ENCODE results near the gene PRDM16. TPM values are rescaled to one million over a fixed set of nuclear protein-coding genes. Genes with fewer than 3 reads are reported as not detected.

Gene PRDM16
- total and polyA plus RNA-seq, 3 donors from 2014 or later: 2.1 to 5.6 (median 4.7) TPM

- 84% methylated on average over 8 of the region's 8 CpGs for WGBS, 2 donors
- TF ChIP-seq POLR2A (IDR thresholded peaks at IDR 0.05): no peak
- TF ChIP-seq, protein P1, sequence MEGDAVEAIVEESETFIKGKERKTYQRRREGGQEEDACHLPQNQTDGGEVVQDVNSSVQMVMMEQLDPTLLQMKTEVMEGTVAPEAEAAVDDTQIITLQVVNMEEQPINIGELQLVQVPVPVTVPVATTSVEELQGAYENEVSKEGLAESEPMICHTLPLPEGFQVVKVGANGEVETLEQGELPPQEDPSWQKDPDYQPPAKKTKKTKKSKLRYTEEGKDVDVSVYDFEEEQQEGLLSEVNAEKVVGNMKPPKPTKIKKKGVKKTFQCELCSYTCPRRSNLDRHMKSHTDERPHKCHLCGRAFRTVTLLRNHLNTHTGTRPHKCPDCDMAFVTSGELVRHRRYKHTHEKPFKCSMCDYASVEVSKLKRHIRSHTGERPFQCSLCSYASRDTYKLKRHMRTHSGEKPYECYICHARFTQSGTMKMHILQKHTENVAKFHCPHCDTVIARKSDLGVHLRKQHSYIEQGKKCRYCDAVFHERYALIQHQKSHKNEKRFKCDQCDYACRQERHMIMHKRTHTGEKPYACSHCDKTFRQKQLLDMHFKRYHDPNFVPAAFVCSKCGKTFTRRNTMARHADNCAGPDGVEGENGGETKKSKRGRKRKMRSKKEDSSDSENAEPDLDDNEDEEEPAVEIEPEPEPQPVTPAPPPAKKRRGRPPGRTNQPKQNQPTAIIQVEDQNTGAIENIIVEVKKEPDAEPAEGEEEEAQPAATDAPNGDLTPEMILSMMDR (IDR thresholded peaks at IDR 0.05): no peak
- no peak for DNase-seq
Measured at GRCh38 chr1:3307359-3307758, 238.4 kb downstream of the PRDM16 start.

DNA sequence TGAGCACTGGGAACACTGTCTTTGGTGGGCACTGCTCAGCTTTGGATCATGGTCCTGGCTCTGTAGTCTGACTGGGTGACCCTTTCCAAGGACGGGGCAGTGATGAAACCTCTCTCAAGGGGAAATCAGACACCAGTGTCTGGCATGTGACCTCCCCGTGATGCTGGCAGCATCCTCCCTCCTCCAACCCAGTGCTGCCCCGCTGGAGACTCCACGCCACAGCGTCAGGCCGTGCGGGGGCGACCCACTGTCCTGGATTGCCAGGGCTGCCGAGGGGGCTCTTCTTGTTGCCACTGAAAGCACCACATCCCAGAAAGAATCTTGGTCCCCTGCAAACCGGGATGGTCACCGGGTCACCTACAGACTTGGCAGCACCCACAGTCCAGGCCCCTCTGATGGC is 239.1 kb downstream of the PRDM16 start:
- no peaks in the 10 kb centered on the region for H3K9me3 ChIP-seq
- WGBS, 2 donors: 90 to 96% methylated on average over 8 to 10 of the region's 11 CpGs
- no peak for TF ChIP-seq POLR2A (IDR thresholded peaks at IDR 0.05)
- TF ChIP-seq, protein P1 (IDR thresholded peaks at IDR 0.05): no peak
- no peak overlapping the region for H3K4me3 ChIP-seq
- no peaks in the 10 kb centered on the region for H3K27me3 ChIP-seq
- no peak overlapping the region for H3K27ac ChIP-seq
- no peaks in the 10 kb centered on the region for H3K36me3 ChIP-seq (ENCODE audit: low read depth, missing control alignments)
- H3K4me1 ChIP-seq: no peaks in the 10 kb centered on the region
- no peak for DNase-seq
- intact Hi-C loops (cut with DNase I; ENCODE audit: low total_unique reads): no loop called here

More at GRCh38 chr1:3307359-3307758, 238.4 kb downstream of the PRDM16 start:
- H3K27ac ChIP-seq: no peak overlapping the region
- H3K4me3 ChIP-seq: no peak overlapping the region
- H3K9me3 ChIP-seq: no peaks in the 10 kb centered on the region
- H3K36me3 ChIP-seq (ENCODE audit: low read depth, missing control alignments): no peaks in the 10 kb centered on the region
- no peaks in the 10 kb centered on the region for H3K4me1 ChIP-seq
- no peaks in the 10 kb centered on the region for H3K27me3 ChIP-seq
- intact Hi-C loops (cut with DNase I; ENCODE audit: low total_unique reads): no loop called here

DNA sequence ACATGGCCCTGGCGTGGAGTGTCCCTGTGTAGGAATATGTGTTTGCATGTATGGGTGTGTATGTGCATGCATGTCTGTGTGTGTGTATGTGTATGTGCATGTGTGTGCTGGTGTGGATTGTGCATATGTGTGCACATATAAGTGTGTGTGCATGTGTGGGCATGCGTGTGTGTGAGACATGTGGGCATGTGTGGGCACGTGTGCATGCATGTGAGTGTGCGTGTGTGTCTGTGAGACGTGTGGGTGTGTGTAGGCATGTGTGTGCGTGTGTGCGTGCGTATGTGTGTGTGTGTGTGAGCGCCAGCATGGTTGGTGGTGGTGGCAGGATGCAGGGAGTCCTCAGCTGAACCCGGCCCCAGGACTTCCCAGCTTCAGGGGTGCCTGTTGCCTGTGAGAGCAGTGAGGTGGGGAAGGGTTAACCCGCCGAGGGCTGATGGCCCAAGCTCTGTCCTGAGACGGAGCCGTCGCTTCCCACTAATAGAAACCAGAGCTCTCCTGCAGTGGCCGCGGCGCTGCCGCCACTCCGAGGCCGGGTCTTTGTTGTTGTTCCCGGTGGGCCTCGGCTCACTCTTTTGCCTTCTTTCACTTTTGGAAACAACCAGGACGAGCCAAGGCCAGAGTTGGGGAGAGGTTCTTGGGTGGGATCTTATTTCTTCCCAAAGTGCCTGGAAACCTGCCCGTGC is 241.9 kb downstream of the PRDM16 start:
- H3K27ac ChIP-seq: no peak overlapping the region
- intact Hi-C loops (cut with DNase I; ENCODE audit: low total_unique reads): no loop called here
- H3K36me3 ChIP-seq (ENCODE audit: low read depth, missing control alignments): no peaks in the 10 kb centered on the region
- peaks cover 22% of the 10 kb centered on the region for H3K4me1 ChIP-seq
- no peak for DNase-seq
- no peaks in the 10 kb centered on the region for H3K27me3 ChIP-seq
- H3K4me3 ChIP-seq: no peak overlapping the region
- TF ChIP-seq POLR2A (IDR thresholded peaks at IDR 0.05): no peak
- TF ChIP-seq, protein P1 (IDR thresholded peaks at IDR 0.05): no peak
- H3K9me3 ChIP-seq: no peaks in the 10 kb centered on the region
- WGBS, 2 donors: 78 to 85% methylated on average over 25 of the region's 25 CpGs

DNA sequence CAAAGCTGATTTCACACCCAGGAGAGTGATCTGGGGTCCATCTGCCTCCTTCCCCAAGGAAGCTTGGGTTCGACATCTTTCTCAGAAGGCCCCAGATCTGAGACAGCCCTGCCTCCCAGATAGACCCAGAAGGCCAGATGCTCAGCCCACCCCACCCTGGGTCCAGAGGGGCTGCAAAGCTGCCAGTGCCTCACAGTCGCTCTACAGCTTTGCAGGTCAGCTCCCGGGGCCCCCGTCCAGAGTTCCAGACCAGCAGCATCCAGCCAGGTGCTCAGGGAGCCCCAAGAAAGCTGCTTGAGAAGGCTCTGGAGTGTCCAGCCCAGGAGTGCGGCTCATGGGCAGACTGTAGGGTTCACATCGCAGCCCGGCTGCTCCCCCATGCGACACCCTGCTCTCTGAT is 242.7 kb downstream of the PRDM16 start:
- Histone ChIP-seq H3K4me3 (no peak overlapping the region), H3K9me3 (no peaks in the 10 kb centered on the region), H3K27ac (no peak overlapping the region), H3K36me3 (ENCODE audit: low read depth, missing control alignments) (no peaks in the 10 kb centered on the region), H3K4me1 (peaks cover 22% of the 10 kb centered on the region), H3K27me3 (no peaks in the 10 kb centered on the region)
- TF ChIP-seq, protein P1 (IDR thresholded peaks at IDR 0.05): no peak
- TF ChIP-seq POLR2A (IDR thresholded peaks at IDR 0.05): no peak
- WGBS, 2 donors: 96% methylated on average over 8 of the region's 8 CpGs; no CpG with 5 or more reads in 1 of the 2 donors
- intact Hi-C loops (cut with DNase I; ENCODE audit: low total_unique reads): no loop called here
- DNase-seq: no peak

All from testis (tissue), 3 donors.